WI38 (cell line): Measurements from ENCODE around the gene DNLZ.

Experiments used
- H3K4me3 ChIP-seq: 2 replicates; pipeline ENCODE4 v1.5.1; 2011; ENCODE audit warnings: low read depth, mild to moderate bottlenecking, control low read depth, low read length
- CTCF ChIP-seq: IDR thresholded peaks from 2 replicates; pipeline ENCODE4 v1.5.1; 2012; ENCODE audit warnings: low read depth, mild to moderate bottlenecking, control low read depth, low read length

DNLZ gene

GRCh38 chr9:136331556-136332481, 31.7 kb downstream of the DNLZ start:
- TF ChIP-seq CTCF: no peak
- H3K4me3 ChIP-seq: no peak overlapping the region

GRCh38 chr9:136331030-136331429, 32.5 kb downstream of the DNLZ start:
- TF ChIP-seq CTCF: no peak
- H3K4me3 ChIP-seq: no peak overlapping the region

DNA sequence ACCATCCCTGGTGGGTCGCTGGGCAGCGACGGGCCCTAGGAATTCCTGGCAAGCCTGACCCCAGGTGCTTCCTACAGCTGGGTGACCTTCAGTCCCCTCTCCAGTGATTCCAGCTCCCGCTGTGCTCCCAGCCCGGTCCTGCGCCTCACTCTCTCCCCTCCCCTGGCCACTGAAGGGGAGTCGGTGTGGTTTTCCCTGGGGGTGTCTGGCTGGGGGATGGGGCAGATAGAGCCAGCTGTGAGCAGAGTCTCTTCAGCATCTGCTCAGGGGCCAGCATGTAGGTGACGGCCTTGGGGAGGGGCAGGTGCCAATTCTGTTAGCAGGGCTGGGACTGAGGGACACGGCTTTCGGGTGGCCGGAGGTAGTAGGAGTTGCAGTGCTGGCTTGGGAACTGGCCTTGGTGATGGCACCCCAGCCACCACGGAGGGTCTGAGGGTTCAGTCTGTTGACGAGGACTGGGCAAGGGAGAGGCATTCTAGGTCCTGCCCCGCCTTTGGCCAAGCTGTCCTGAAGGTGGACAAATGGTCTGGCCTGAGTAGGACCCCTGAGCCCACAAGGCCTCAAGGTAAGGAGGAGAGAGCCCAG, 33.0 kb downstream of the DNLZ start:
- H3K4me3 ChIP-seq: no peak overlapping the region
- no peak for TF ChIP-seq CTCF

DNA sequence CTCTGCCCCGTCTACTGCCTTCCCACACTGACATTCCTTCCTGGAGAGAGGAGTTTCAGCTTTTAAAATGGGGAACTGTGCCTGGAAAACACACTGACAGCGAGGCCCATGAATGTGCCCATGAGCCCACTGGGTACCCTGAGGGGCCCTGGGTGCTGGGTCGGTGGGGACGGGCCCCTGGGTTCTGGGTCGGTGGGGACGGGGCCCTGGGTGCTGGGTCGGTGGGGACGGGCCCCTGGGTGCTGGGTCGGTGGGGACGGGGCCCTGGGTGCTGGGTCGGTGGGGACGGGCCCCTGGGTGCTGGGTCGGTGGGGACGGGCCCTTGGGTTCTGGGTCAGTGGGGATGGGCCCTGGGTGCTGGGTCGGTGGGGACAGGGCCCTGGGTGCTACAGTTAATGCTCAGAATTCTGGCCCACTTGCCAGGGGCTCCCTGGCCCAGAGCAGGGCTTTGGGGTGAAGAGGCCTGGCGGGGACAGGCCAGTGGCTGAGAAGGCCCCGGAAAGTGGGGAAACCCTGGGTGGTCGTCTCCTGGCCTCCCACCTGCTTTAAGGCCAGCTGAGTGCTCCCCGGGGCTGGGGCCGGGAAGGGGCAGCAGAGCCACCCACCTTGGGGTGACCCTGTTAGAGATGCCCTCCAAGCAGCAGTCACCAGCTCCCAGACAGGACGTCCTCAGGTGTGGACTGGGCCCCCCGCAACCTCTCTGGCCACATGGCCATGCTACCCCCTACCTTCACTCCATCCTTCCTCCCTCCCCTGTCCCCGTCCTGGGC, 33.7 kb downstream of the DNLZ start:
- peak overlapping the region; percentile 96 for H3K4me3 ChIP-seq

GRCh38 chr9:136329211-136329627, 34.3 kb downstream of the DNLZ start:
- TF ChIP-seq CTCF: no peak
- H3K4me3 ChIP-seq: peak overlapping the region; percentile 96

More for the DNA sequence above, 33.7 kb downstream of the DNLZ start:
- no peak for TF ChIP-seq CTCF

- peak overlapping the region; percentile 96 for H3K4me3 ChIP-seq
- no peak for TF ChIP-seq CTCF
Measured at GRCh38 chr9:136328622-136329041, 34.9 kb downstream of the DNLZ start.
